ENCODE results near the gene SUB1.

Gene SUB1

GRCh38 chr5:32578363-32578762 is 7.0 kb upstream of the SUB1 start:
- H3K27ac ChIP-seq (ENCODE audit: poor library complexity, severe bottlenecking) = no peak overlapping the region
- H3K9me3 ChIP-seq (ENCODE audit: severe bottlenecking) = no peaks in the 10 kb centered on the region
- H3K27me3 ChIP-seq (ENCODE audit: insufficient read depth, poor library complexity, severe bottlenecking) = no peaks in the 10 kb centered on the region
- ATAC-seq (ENCODE audit: low read depth) (no peak), DNase-seq (ENCODE audit: low spot score) (no peak)
- H3K36me3 ChIP-seq (ENCODE audit: low read depth) = no peaks in the 10 kb centered on the region
- H3K4me3 ChIP-seq (ENCODE audit: severe bottlenecking) = no peak overlapping the region
- TF ChIP-seq CTCF (IDR thresholded peaks at IDR 0.05; ENCODE audit: poor library complexity, severe bottlenecking) = no peak
- H3K4me1 ChIP-seq (ENCODE audit: insufficient read depth, poor library complexity, severe bottlenecking) = peaks cover 6% of the 10 kb centered on the region

- Histone ChIP-seq H3K27me3 (ENCODE audit: insufficient read depth, poor library complexity, severe bottlenecking) (no peaks in the 10 kb centered on the region), H3K36me3 (ENCODE audit: low read depth) (no peaks in the 10 kb centered on the region), H3K9me3 (ENCODE audit: severe bottlenecking) (no peaks in the 10 kb centered on the region), H3K4me1 (ENCODE audit: insufficient read depth, poor library complexity, severe bottlenecking) (peaks cover 6% of the 10 kb centered on the region), H3K4me3 (ENCODE audit: severe bottlenecking) (no peak overlapping the region), H3K27ac (ENCODE audit: poor library complexity, severe bottlenecking) (no peak overlapping the region)
- no peak for ATAC-seq (ENCODE audit: low read depth)
- DNase-seq (ENCODE audit: low spot score) = no peak
- no peak for TF ChIP-seq CTCF (IDR thresholded peaks at IDR 0.05; ENCODE audit: poor library complexity, severe bottlenecking)
These were observed 6.6 kb upstream of the SUB1 start for GRCh38 chr5:32578764-32579163.

- Histone ChIP-seq H3K4me3 (ENCODE audit: severe bottlenecking) (no peak overlapping the region), H3K27ac (ENCODE audit: poor library complexity, severe bottlenecking) (no peak overlapping the region), H3K27me3 (ENCODE audit: insufficient read depth, poor library complexity, severe bottlenecking) (no peaks in the 10 kb centered on the region), H3K9me3 (ENCODE audit: severe bottlenecking) (no peaks in the 10 kb centered on the region), H3K4me1 (ENCODE audit: insufficient read depth, poor library complexity, severe bottlenecking) (peaks cover 9% of the 10 kb centered on the region), H3K36me3 (ENCODE audit: low read depth) (no peaks in the 10 kb centered on the region; the same call in 1 of the 2 replicates)
- DNase-seq (ENCODE audit: low spot score) = no peak
- TF ChIP-seq CTCF (IDR thresholded peaks at IDR 0.05; ENCODE audit: poor library complexity, severe bottlenecking) = no peak
- no peak for ATAC-seq (ENCODE audit: low read depth)
These were observed 4.2 kb upstream of the SUB1 start for GRCh38 chr5:32581010-32581785.

- no peak for TF ChIP-seq CTCF (IDR thresholded peaks at IDR 0.05; ENCODE audit: poor library complexity, severe bottlenecking)
- ATAC-seq (ENCODE audit: low read depth) (no peak), DNase-seq (ENCODE audit: low spot score) (no peak)
- no peak overlapping the region for H3K27ac ChIP-seq (ENCODE audit: poor library complexity, severe bottlenecking)
- no peaks in the 10 kb centered on the region for H3K27me3 ChIP-seq (ENCODE audit: insufficient read depth, poor library complexity, severe bottlenecking)
- H3K36me3 ChIP-seq (ENCODE audit: low read depth) = peaks cover 18% of the 10 kb centered on the region
- peaks cover 19% of the 10 kb centered on the region for H3K4me1 ChIP-seq (ENCODE audit: insufficient read depth, poor library complexity, severe bottlenecking)
- no peaks in the 10 kb centered on the region for H3K9me3 ChIP-seq (ENCODE audit: severe bottlenecking)
- no peak overlapping the region for H3K4me3 ChIP-seq (ENCODE audit: severe bottlenecking)
These were observed 1.6 kb upstream of the SUB1 start for GRCh38 chr5:32583582-32584232.

- Histone ChIP-seq H3K4me3 (ENCODE audit: severe bottlenecking) (no peak overlapping the region), H3K4me1 (ENCODE audit: insufficient read depth, poor library complexity, severe bottlenecking) (peaks cover 19% of the 10 kb centered on the region), H3K27ac (ENCODE audit: poor library complexity, severe bottlenecking) (no peak overlapping the region), H3K9me3 (ENCODE audit: severe bottlenecking) (no peaks in the 10 kb centered on the region), H3K36me3 (ENCODE audit: low read depth) (peaks cover 27% of the 10 kb centered on the region), H3K27me3 (ENCODE audit: insufficient read depth, poor library complexity, severe bottlenecking) (no peaks in the 10 kb centered on the region)
- no peak for ATAC-seq (ENCODE audit: low read depth)
- no peak for TF ChIP-seq CTCF (IDR thresholded peaks at IDR 0.05; ENCODE audit: poor library complexity, severe bottlenecking)
- no peak for DNase-seq (ENCODE audit: low spot score)
These were observed 711 bp upstream of the SUB1 start for GRCh38 chr5:32584646-32585045.

Data from RWPE2 (cell line).